SIG-M5 treated with dmso at 0.1 percent for 504 hours (cell line): ENCODE data around the gene PTPN14.
"Not testable (repeated sequence)": the region's sequence is repeated elsewhere in the genome, so short reads cannot be mapped to it uniquely, and the experiment has no call there.

ENCODE experiments used
- DNase-seq: peaks from one replicate; lab custom pipeline; 2025; ENCODE audit not compliant: unreplicated experiment; lab: John Stamatoyannopoulos, UW

PTPN14 gene

DNA sequence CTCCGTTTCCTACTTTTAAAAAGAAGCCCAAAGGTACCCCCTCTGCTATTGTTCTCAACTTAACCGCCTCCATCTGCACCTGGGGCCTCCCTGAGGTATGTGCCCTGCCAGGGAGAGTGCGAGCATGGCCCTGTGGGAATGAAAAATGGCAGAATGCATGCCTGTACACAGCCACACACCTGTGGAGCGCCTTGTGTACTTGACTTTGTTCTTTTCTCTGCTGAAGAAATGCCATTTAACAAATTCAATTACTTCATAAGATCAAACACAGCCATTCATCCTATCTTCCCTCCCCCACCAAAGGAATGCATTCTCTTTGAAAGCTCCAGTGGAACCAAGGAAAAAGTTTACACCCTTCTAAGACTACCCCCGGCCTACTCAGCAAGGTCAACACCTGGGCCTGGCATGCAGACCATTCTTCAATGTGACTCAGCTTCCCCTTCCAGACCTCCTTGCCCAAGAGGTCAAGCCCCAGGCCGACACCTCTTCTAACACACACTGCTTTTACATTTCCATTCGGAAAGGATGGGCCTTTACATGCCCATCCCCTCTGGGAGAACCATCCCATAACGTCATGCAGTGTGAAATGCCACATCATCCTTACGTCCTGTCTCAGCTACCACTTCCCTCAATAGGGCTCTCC lies 146.7 kb downstream of the PTPN14 start:
- no peak for DNase-seq

GRCh38 chr1:214404154-214404553 lies 147.2 kb downstream of the PTPN14 start:
- DNase-seq, result no peak

- no peak for DNase-seq
Observed at GRCh38 chr1:214403431-214403830, 148.0 kb downstream of the PTPN14 start.

DNA sequence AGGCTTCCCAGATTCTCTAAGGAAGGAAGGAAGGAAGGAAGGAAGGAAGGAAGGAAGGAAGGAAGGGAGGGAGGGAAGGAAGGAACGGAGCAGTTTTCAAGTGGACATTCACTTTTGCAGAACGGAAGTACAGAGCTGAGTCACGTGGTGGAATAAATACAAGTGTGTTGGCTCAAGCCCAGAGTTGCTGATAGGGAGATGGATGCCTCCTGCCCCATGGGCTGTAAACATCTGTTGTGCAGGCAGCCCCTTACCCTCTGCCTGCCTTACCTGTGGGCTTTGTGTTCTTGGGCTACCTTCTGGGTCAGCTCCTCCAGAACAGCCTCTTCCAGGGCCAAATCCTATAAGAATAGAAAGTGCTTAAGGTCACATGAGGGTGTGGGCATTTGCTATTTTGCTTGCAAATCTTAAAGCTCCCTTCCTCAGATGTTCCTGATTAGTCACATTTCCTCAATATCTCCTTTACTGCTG lies 148.8 kb downstream of the PTPN14 start:
- DNase-seq, result no peak

GRCh38 chr1:214401666-214402065 lies 149.7 kb downstream of the PTPN14 start:
- DNase-seq, result no peak

DNA sequence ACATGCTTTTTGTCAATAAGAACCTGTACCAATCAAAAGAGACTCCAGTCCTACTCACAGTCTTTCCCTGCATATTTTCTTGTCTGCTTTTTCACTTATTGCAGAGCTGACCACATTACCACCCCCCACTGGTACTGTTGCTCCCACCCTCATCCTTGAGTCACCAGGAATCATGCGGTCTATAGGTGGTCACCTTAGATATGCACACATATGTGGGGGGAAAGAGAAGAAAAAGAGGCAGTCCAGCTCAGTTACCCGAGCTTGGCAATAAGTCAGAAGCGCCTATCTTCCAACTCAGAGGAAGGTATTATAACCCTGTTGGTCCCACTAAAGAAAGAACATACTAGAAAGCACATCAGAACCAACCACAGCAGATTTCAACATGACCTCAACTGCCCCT lies 151.3 kb downstream of the PTPN14 start:
- no peak for DNase-seq

- no peak for DNase-seq
Observed at GRCh38 chr1:214398490-214398889, 152.9 kb downstream of the PTPN14 start.

DNA sequence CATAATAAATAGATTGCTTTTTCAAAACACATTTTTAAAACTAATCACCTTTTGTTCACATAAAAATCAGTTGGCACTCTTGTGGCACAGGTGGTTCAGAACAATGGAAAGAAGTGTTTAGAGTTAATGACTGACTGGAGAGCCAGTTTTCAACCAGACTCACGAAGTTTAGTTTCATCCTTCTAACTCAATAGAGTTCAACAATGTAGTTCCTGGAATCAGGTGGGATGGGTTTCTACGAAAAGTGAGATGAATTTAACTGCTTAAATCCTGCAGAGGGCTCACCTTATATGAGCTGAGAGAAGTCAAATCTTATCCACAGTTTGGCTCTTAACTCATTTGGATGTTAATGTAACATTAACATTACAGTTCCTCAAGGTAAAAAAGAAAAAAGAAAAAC lies 153.9 kb downstream of the PTPN14 start:
- no peak for DNase-seq

DNA sequence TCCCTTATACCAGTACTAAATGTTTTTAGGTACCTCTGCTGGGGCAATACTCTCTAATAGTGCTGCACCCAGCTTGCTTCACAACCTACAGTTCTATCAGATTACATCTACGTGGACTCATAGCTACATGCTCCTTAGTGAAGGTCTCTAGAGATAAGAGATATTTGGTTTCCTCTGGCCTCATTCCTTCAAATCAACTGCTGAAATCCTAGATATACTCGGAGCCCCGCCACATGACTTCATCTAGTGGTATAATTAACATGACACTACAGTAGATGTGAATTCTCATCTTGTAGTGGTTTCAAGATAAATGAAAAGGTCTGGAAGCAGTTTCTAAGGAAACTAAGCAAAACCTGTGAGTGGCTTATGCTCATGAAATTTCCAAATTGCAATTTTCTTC lies 155.1 kb downstream of the PTPN14 start:
- DNase-seq, result no peak

DNA sequence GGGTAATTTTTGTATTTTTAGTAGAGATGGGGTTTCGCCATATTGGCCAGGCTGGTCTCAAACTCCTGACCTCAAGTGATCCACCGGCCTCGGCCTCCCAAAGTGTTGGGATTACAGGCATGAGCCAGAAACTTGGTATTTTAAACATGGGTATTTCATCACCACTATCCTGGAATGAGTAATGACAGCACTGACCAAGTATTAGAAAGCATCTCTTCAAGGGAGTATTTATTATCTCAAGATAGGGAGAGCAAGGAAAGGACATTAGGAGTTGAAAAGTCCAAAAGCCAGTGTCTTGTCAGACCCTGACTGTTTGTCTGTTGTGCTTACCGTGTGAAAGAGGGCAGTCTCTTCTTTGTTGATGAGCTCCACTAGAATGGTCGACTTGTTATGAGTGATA lies 156.8 kb downstream of the PTPN14 start:
- DNase-seq, result not testable (repeated sequence)

DNA sequence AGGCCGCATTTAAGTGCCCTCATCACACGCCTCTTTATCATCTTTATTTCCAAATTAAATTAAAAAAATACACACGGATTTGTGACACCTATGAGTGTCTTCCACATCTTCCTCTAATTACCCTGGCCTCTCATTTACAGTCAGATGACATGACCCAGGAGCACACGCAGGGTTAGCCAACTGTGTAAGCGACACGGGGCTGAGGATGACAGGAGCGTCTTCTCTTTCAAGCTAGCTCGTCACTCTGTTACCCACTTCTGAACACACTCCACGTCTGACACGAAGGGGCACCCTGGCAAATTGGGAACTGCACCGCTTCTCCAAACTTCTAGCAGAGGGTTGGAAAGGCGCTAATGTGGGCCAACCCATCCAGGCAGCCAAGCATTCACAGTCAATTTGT lies 158.3 kb downstream of the PTPN14 start:
- DNase-seq, result no peak

DNA sequence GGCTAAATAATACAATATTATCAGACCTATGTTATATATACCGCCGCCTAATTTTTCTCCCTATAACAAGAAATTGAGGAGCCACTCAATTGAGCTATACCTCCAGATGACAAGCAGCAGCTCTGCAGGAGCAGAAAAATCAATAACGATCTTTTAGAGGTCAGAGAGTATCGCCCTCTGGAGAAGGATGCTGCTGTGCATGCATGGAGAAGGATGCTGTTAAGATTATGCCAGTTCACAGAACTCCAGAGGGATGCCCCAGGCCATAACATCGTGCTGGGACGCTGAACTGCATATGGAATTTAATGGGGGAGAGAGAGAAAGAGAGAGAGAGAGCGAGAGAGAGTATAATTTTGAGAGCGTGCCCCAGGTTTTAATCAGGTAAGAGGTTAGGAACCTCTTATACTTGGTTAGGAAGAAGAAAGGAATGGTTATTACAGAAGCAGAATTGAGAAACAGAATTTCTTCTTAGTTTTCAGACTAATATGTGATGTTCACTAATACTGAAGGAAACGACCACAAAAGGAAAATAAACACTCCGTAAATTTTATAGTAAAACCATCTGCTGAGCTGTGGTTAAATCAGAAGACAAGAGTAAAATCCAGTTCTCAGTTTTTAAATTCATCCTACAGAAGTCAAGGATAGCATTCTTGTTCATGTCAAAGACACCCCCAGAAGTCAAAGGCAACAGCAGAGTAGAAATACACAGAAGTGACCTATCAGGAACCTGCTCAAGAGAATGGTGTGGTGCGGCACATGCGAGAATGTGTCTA lies 159.3 kb downstream of the PTPN14 start:
- no peak for DNase-seq

- no peak for DNase-seq
Observed at GRCh38 chr1:214389734-214390133, 161.7 kb downstream of the PTPN14 start.

DNA sequence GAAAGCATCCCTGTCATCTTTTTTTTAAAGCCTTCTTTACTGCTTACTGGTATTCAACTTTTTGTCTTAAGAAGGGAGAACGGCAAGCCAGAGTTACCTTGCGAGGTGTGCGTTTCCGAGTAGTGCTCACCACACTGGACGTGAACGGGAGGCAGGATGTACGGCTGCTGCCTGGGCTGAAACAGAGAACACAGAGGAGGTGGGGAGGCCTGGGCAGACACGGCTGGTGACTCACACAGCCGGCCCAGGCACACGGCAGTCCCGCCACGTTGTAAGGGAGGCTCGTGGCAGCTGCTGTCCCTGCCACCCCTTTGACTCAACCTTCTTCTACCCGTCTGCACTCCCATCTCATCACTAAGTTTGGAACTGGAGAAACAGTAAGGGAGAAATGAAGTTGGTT lies 164.7 kb downstream of the PTPN14 start:
- DNase-seq, result no peak

GRCh38 chr1:214386333-214386732 lies 165.1 kb downstream of the PTPN14 start:
- no peak for DNase-seq

DNA sequence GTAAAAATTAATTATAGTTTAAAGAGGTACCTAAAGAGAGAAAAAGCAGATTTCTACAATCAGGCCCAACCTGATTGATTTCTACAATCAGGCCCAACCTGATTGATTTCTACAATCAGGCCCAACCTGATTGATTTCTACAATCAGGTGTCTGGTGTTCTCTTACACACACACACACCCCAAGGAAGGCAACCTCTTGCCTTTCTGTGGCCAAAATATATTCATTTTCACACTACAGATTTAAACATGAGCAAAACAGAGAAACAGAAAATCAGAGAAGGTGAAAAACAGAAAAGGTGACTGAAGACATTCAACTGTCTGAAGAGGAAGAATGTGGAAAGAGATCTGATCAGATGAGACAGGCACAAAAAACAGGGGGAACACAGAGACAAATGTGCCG lies 166.0 kb downstream of the PTPN14 start:
- no peak for DNase-seq

- no peak for DNase-seq
Observed at GRCh38 chr1:214384373-214385079, 166.9 kb downstream of the PTPN14 start.

- no peak for DNase-seq
Observed at GRCh38 chr1:214383381-214384372, 167.7 kb downstream of the PTPN14 start.

DNA sequence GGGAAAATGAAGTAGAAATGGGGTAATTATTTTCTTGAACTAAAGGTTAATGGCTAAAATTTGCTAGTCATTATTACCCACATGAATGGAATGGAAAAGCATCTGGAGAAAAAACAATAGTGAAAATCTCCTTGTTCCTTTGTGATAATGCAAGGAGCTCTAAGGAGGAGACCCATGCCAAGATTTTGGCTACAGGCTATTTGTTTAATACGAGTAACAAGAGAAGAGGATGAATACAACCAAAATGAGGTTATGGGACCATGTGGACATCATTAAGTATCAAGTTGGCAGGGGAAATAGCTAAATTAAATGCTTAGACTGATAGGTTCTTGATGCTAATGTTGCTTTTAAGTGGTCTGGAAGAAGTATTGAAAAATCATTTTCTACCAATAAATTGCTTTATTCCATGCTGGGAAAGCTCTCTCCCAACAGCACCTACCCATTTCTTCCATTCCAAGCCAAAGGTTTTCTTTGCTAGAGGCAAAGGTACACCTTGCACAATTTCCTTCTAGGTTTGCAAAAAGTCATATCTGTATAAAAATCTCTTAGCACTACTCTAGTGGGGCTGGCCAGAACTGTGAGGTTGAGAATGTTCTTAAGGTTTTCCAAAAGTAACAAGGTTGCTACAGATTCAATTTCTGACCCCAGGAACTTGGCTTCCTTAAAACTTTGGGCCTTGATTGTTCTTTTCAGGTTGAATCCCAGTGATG lies 170.3 kb downstream of the PTPN14 start:
- DNase-seq, result no peak

- DNase-seq, result no peak
Observed at GRCh38 chr1:214380396-214380795, 171.0 kb downstream of the PTPN14 start.
